Activated T-helper 2 cell treated with anti-CD3 and anti-CD28 coated beads, Interferon-gamma antibody, Interleukin-2, Interleukin-4, amounts not matched to agents 10 μg/mL and 5 μg/mL and 100 μg/mL, durations not matched to agents 14 hours and 24 hours and 36 hours (primary cell): ENCODE measurements around the gene PPM1E. TPM values are rescaled to one million over a fixed set of nuclear protein-coding genes. Genes with fewer than 3 reads are reported as not detected.

Experiments used
- DNase-seq: peaks from one replicate; pipeline ENCODE4 v3.0.0; 2021; ENCODE audit warnings: low spot score
- H3K27ac Mint-ChIP-seq: one replicate; pipeline ENCODE4 v1.8.0; 2021; ENCODE audit warnings: mixed read lengths
- H3K27me3 Mint-ChIP-seq: one replicate; pipeline ENCODE4 v1.8.0; 2021; ENCODE audit warnings: low read depth, mixed read lengths
- H3K36me3 Mint-ChIP-seq: one replicate; pipeline ENCODE4 v1.8.0; 2021; ENCODE audit warnings: low read depth, mixed read lengths
- H3K4me1 Mint-ChIP-seq: one replicate; pipeline ENCODE4 v1.8.0; 2021; ENCODE audit warnings: low read depth, mixed read lengths
- H3K4me3 Mint-ChIP-seq: one replicate; pipeline ENCODE4 v1.8.0; 2021; ENCODE audit warnings: low read depth, mild to moderate bottlenecking, moderate library complexity, mixed read lengths
- H3K9me3 Mint-ChIP-seq: one replicate; pipeline ENCODE4 v1.8.0; 2021; ENCODE audit warnings: mixed read lengths
- intact Hi-C: fragments of 100-400 bp; cut with micrococcal nuclease; formaldehyde crosslinking; loops from one replicate; pipeline ENCODE4 v1.15.1; 2023
- total RNA-seq: library from RNA; stranded (reverse); gene quantifications from 2 replicates; pipeline ENCODE4 v1.2.3, GENCODE V29; 2022

The PPM1E gene
- total RNA-seq, 1 donor from 2014 or later: not detected

DNA sequence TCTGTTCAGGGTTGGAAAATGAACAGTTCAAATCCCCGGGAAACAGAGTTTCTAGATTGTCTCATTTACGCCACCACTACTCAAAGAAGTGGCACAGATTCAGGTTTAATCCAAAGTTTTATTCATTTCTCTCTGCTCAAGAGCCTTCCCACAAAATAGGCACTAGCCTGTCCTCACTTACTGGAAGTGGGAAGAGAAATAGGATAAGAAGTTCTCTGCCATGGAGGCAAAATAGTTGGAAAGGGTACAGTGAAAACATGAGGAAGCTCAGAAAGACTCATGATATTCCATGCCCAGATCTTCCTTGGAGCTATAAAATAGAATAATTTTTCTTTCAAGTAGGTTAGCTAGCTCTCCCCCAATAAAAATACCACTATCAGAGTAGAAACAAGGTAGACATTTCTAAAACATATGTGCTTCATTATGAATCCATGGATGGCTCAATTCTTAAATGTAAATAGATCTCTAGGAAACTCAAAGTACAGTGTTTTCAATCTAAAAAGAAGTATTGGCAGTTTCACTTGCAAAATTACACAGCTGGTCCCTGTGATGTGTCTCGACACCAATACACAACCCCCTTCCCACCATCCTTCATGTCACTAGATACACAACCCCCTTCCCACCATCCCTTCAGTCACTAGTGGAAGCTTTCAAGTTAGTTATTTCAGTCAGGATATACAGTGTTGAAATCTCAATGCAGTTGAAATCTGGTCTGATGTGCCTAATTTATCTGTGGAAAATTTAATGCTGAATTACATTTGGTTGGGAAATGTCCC is 225.2 kb downstream of the PPM1E start:
- Mint-ChIP-seq H3K9me3 (no peaks in the 10 kb centered on the region), H3K36me3 (no peaks in the 10 kb centered on the region), H3K27ac (no peak overlapping the region), H3K4me1 (no peaks in the 10 kb centered on the region), H3K27me3 (no peaks in the 10 kb centered on the region), H3K4me3 (no peak overlapping the region)
- no peak for DNase-seq
- intact Hi-C loops: no loop called here

- H3K27me3 Mint-ChIP-seq: no peaks in the 10 kb centered on the region
- no peak overlapping the region for H3K4me3 Mint-ChIP-seq
- no peak overlapping the region for H3K27ac Mint-ChIP-seq
- no peaks in the 10 kb centered on the region for H3K9me3 Mint-ChIP-seq
- no peaks in the 10 kb centered on the region for H3K4me1 Mint-ChIP-seq
- no peak for DNase-seq
- no peaks in the 10 kb centered on the region for H3K36me3 Mint-ChIP-seq
- intact Hi-C loops: no loop called here
Observed at GRCh38 chr17:58982626-58983025, 227.0 kb downstream of the PPM1E start.

- H3K4me3 Mint-ChIP-seq: no peak overlapping the region
- no peaks in the 10 kb centered on the region for H3K4me1 Mint-ChIP-seq
- DNase-seq: no peak
- peaks cover 6% of the 10 kb centered on the region for H3K36me3 Mint-ChIP-seq
- intact Hi-C loops: no loop called here
- no peaks in the 10 kb centered on the region for H3K9me3 Mint-ChIP-seq
- H3K27ac Mint-ChIP-seq: no peak overlapping the region
- H3K27me3 Mint-ChIP-seq: no peaks in the 10 kb centered on the region
Observed at GRCh38 chr17:58985367-58985766, 229.7 kb downstream of the PPM1E start.

DNA sequence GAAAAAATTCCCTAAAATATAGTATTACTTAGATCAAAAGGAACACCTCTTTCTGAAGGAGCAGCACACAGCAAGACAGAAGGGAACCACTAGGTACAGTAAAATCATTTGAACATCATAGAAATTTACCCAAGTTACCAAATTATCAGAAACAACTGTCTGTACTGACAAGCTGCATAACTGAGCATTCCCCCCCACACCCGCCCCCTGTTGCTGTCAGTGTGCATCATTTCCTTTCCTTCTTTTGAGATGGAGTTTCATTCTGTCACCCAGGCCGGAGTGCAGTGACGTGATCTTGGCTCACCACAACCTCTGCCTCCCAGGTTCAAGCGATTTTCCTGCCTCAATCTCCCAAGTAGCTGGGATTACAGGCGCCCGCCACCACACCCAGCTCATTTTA is 230.3 kb downstream of the PPM1E start:
- intact Hi-C loops: no loop called here
- Mint-ChIP-seq H3K27me3 (no peaks in the 10 kb centered on the region), H3K9me3 (no peaks in the 10 kb centered on the region), H3K36me3 (peaks cover 6% of the 10 kb centered on the region), H3K4me1 (no peaks in the 10 kb centered on the region), H3K4me3 (no peak overlapping the region), H3K27ac (no peak overlapping the region)
- DNase-seq: no peak

GRCh38 chr17:58989629-58990028 is 234.0 kb downstream of the PPM1E start:
- no peaks in the 10 kb centered on the region for H3K27me3 Mint-ChIP-seq
- H3K4me3 Mint-ChIP-seq: no peak overlapping the region
- no peaks in the 10 kb centered on the region for H3K9me3 Mint-ChIP-seq
- peaks cover 6% of the 10 kb centered on the region for H3K36me3 Mint-ChIP-seq
- no peak overlapping the region for H3K27ac Mint-ChIP-seq
- intact Hi-C loops: no loop called here
- peaks cover 12% of the 10 kb centered on the region for H3K4me1 Mint-ChIP-seq
- DNase-seq: no peak

- Mint-ChIP-seq H3K27ac (peak overlapping the region; percentile 15), H3K36me3 (peaks cover 8% of the 10 kb centered on the region), H3K9me3 (no peaks in the 10 kb centered on the region), H3K4me1 (peaks cover 12% of the 10 kb centered on the region), H3K27me3 (no peaks in the 10 kb centered on the region), H3K4me3 (no peak overlapping the region)
- intact Hi-C loops: no loop called here
- no peak for DNase-seq
Observed at GRCh38 chr17:58991718-58992331, 236.2 kb downstream of the PPM1E start.

DNA sequence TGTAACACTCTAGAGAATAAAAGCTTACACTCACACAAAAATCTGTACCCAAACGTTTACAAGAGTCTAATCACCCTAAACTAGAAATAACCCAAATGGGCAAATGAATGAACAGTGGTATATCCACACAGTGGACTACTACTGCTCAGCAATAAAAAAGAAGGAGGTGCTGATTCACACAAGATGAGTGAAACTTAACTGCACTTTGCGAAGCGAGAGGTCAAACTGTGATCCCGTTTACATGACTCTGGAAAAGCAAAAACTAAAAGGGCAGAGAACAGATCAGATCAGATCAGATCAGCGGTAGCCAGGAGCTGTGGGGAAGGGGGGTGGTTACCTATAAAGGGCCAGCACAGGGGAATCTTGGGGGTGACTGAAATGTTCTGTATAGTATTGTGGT is 237.7 kb downstream of the PPM1E start:
- H3K9me3 Mint-ChIP-seq: no peaks in the 10 kb centered on the region
- intact Hi-C loops: no loop called here
- peaks cover 19% of the 10 kb centered on the region for H3K36me3 Mint-ChIP-seq
- peaks cover 12% of the 10 kb centered on the region for H3K4me1 Mint-ChIP-seq
- no peaks in the 10 kb centered on the region for H3K27me3 Mint-ChIP-seq
- no peak overlapping the region for H3K4me3 Mint-ChIP-seq
- peak overlapping the region; percentile 38 for H3K27ac Mint-ChIP-seq
- no peak for DNase-seq

GRCh38 chr17:58995247-58995940 is 239.7 kb downstream of the PPM1E start:
- no peak for DNase-seq
- Mint-ChIP-seq H3K27ac (no peak overlapping the region), H3K4me3 (no peak overlapping the region), H3K9me3 (no peaks in the 10 kb centered on the region), H3K4me1 (peaks cover 12% of the 10 kb centered on the region), H3K27me3 (no peaks in the 10 kb centered on the region), H3K36me3 (peaks cover 31% of the 10 kb centered on the region)
- intact Hi-C loops: no loop called here

GRCh38 chr17:58996968-58997367 is 241.3 kb downstream of the PPM1E start:
- no peak overlapping the region for H3K4me3 Mint-ChIP-seq
- peaks cover 19% of the 10 kb centered on the region for H3K4me1 Mint-ChIP-seq
- H3K27me3 Mint-ChIP-seq: no peaks in the 10 kb centered on the region
- intact Hi-C loops: no loop called here
- no peaks in the 10 kb centered on the region for H3K9me3 Mint-ChIP-seq
- DNase-seq: no peak
- peaks cover 42% of the 10 kb centered on the region for H3K36me3 Mint-ChIP-seq
- H3K27ac Mint-ChIP-seq: no peak overlapping the region

- DNase-seq: no peak
- Mint-ChIP-seq H3K9me3 (no peaks in the 10 kb centered on the region), H3K27me3 (no peaks in the 10 kb centered on the region), H3K4me1 (peaks cover 19% of the 10 kb centered on the region), H3K27ac (no peak overlapping the region), H3K36me3 (peaks cover 42% of the 10 kb centered on the region), H3K4me3 (no peak overlapping the region)
- intact Hi-C loops: no loop called here
Observed at GRCh38 chr17:58997756-58998553, 242.3 kb downstream of the PPM1E start.

DNA sequence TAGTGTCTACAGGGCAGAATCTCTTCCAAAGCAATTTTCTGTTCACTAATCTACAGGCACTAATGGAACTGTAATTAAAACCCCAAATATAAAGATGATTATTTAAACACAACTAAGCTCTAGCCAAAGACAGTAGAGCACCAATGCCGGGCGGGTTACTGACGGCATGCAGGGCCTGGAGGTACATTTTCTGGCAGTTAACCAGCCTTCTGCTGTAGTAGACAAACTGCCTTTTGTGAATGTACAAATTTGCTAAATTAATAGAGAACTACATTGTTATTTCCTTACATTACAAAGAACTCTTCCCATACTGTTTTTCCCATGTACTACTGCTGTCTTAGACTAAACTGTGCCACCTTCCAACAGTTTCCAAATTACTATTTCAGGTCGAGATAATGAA is 243.2 kb downstream of the PPM1E start:
- Mint-ChIP-seq H3K27me3 (no peaks in the 10 kb centered on the region), H3K4me1 (peaks cover 16% of the 10 kb centered on the region), H3K36me3 (peaks cover 47% of the 10 kb centered on the region), H3K4me3 (no peak overlapping the region), H3K27ac (no peak overlapping the region), H3K9me3 (no peaks in the 10 kb centered on the region)
- intact Hi-C loops: no loop called here
- no peak for DNase-seq

- Mint-ChIP-seq H3K4me1 (peaks cover 17% of the 10 kb centered on the region), H3K27me3 (no peaks in the 10 kb centered on the region), H3K4me3 (no peak overlapping the region), H3K9me3 (no peaks in the 10 kb centered on the region), H3K36me3 (peaks cover 47% of the 10 kb centered on the region), H3K27ac (no peak overlapping the region)
- DNase-seq: no peak
- intact Hi-C loops: no loop called here
Observed at GRCh38 chr17:58999500-58999899, 243.8 kb downstream of the PPM1E start.
